GM19328 (cell line): ENCODE measurements around the gene TSSK6.

Experiments
- ATAC-seq: cut with Tn5 transposase; IDR thresholded peaks from one replicate; pipeline ENCODE4 v1.9.1; 2021; ENCODE audit warnings: mild to moderate bottlenecking, moderate library complexity; ENCODE audit not compliant: unreplicated experiment

Gene TSSK6

GRCh38 chr19:19507354-19507753 is 8.0 kb downstream of the TSSK6 start:
- no peak for ATAC-seq

DNA sequence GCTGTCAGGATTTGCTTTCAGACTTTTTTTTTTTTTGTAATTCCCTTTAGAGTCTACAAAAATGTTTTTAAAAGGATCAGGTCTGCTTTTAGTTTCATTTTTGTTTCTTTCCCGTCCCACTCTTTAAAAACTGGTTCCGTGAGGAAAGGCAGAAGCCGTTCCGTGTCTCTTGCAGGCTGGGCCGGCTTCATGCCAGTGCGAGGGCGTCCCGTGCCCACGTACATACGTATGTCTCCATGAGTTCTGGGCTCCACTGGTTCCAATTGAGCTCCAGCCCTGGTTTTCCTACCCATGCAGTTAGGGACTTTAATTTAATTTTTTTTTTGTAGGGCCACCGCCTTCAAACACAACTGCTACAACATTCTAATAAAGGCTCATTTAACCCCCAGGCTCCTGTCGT is 8.8 kb downstream of the TSSK6 start:
- no peak for ATAC-seq

- no peak for ATAC-seq
Observed at GRCh38 chr19:19505669-19506326, 9.6 kb downstream of the TSSK6 start.

- no peak for ATAC-seq
Observed at GRCh38 chr19:19504754-19505668, 10.3 kb downstream of the TSSK6 start.

GRCh38 chr19:19502808-19503602 is 12.3 kb downstream of the TSSK6 start:
- ATAC-seq, result no peak

DNA sequence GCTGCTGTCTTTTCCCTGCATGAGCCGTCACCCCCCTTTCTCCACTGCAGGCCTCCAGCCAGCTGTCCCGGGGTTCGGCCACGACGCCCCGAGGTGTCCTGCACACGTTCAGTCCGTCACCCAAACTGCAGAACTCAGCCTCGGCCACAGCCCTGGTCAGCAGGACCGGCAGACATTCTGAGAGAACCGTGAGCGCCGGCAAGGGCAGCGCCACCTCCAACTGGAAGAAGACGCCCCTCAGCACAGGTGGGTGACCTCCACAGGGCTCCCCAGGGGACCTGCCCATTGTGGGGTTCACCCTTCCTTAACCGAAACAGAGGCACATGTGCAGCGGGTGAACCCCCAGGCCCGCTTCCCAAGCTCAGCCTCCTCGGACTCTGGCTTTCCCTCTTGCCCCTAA is 13.1 kb downstream of the TSSK6 start:
- no peak for ATAC-seq

DNA sequence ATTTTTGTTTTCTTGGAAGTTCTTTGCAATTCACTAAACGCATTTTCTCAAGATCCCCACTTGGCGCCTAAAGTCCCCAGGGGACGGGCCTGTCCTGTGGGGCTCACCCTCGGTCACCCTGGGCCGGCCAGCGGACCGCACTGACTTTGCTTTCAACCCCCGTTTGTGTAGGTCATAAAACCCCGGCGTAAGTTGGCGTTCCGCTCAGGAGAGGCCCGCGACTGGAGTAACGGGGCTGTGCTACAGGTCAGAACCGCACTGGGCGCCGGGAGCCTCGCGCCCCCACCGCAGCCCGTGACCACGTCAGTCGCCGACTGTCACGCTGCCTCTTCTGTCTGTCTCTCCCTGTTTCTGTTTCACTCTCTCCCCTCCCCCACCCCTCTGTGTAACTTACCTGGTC is 13.6 kb downstream of the TSSK6 start:
- no peak for ATAC-seq

- no peak for ATAC-seq
Observed at GRCh38 chr19:19500975-19501644, 14.2 kb downstream of the TSSK6 start.

GRCh38 chr19:19499272-19499995 is 15.9 kb downstream of the TSSK6 start:
- no peak for ATAC-seq

- no peak for ATAC-seq
Observed at GRCh38 chr19:19498255-19498991, 16.9 kb downstream of the TSSK6 start.

DNA sequence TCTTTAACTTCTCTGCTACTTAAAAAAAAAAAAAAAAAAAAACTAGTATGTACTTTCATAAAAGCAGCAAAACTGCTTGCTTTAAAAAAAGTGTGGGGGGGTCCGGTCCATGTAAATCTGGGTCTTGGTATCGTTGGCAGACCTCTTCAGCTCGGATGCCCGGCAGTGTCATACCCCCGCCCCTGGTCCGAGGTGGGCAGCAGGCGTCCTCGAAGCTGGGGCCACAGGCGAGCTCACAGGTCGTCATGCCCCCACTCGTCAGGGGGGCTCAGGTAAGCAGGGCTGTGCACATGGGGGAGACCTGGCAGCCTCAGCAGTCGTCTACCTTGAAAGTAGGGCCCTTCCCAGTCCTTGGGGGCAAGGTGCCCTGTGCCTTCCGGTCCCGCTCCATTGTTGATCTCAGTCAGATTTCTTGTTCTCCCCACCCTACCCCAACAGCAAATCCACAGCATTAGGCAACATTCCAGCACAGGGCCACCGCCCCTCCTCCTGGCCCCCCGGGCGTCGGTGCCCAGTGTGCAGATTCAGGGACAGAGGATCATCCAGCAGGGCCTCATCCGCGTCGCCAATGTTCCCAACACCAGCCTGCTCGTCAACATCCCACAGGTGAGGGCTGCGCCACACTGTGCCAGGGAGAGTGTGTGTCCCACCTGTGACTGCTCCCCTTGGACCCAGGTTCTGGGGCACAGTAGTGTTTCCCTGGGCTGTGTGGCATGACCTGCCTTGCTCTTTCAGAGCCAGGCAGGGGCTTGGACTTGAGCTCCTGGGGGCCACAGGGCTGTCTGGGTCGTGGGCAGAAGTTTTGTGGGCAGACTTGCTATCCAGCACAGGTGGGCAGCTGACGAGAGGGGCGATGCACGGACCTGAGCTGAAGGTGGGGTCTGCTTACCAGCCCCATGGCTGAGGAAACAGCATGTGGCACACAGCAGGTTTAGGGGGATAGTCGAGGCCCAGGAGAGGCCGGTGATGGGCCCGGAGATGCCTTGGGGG is 19.4 kb downstream of the TSSK6 start:
- ATAC-seq, result no peak

DNA sequence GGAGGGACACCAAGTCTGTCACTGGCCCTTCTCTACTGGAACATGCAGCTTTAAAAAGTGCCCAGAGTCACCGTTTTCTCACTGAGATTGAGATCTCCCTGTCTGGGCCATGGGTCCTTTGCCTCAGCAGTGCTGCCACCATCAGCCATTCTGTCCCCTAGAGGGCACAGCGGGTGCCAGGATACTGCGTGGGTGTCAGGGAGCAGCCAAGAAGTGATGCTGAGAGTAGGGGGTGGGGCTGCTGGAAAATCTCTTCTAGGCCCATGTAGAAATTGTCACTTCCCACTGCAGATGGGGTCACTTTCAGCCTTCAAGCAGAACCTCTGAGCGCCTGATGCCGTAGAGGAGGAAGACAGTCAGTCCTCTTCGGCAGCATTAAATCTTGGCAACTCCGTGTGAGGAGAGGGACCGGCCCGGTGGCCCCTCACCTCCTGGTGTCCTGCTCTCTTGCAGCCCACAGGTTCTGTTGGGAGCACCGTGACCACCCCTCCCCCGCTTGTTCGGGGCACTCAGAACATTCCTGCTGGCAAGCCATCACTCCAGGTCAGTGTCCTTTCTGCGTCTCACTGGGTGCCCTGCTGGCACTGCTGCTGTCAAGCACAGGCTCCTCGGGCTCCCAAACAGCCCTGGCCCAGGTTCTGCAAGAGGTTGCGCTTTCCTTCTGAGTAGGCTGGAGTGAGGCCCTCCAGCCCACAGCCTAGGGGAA is 21.4 kb downstream of the TSSK6 start:
- no peak for ATAC-seq

GRCh38 chr19:19492026-19492610 is 23.2 kb downstream of the TSSK6 start:
- no peak for ATAC-seq

DNA sequence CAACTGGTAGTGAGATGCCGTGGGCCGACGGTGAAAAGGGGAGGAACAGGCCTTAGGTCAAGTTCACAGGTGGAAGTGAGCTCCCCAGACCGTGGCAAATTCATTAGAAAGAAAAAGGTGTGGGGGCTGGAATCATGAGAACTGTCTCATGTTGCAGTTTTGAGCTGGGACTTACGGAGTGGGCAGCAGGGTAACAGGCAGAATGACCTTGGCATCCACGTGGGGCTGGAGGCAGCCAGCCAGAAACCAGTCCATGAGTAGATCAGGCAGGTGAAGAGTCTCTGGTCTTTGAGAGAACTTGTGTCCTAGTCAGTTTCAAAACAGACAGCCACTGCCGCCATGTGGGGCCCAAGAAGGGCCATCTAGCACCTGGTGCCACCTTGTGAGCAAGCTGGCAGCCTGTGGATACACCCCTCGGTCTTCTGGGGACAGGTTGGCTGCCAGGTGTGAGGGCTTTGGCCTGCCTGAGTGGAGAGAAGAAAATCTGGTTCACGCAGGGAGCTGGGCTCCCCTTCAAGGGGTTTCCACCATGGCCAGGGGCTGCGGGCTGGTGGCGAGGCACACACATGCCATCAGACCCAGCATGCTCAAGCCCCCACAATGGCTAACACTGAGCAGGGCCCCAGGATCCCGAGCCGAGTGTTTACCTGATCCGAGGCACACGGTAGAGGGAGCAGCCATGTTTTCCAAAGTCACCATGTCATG is 23.9 kb downstream of the TSSK6 start:
- no peak for ATAC-seq

GRCh38 chr19:19490214-19490968 is 25.0 kb downstream of the TSSK6 start:
- no peak for ATAC-seq

- ATAC-seq, result no peak
Observed at GRCh38 chr19:19489804-19490204, 25.5 kb downstream of the TSSK6 start.
